Activated CD8-positive, alpha-beta T cell treated with anti-CD3 and anti-CD28 coated beads for 36 hours (primary cell): ENCODE data around the gene DLG2. TPM values are rescaled to one million over a fixed set of nuclear protein-coding genes. Genes with fewer than 3 reads are reported as not detected.

Source experiments
- ATAC-seq: fragments of 200-7000 bp; cut with Tn5 transposase; one replicate; pipeline ENCODE4 v1.10.0; 2021; ENCODE audit warnings: mild to moderate bottlenecking, moderate library complexity
- CTCF ChIA-PET: fragments of 350-600 bp; sonication (Branson Sonifier 250); formaldehyde crosslinking; loops from one replicate; lab custom pipeline; 2021; ENCODE audit warnings: antibody characterized with exemption; lab: Charles Lee
- POLR2A ChIA-PET: fragments of 350-600 bp; sonication (Branson Sonifier 250); formaldehyde crosslinking; loops from one replicate; lab custom pipeline; 2021; ENCODE audit warnings: antibody characterized with exemption; lab: Charles Lee
- DNase-seq: peaks from one replicate; pipeline ENCODE4 v3.0.0-alpha.2; 2020
- H3K27ac Mint-ChIP-seq: one replicate; pipeline ENCODE4 v1.8.0; 2021; ENCODE audit warnings: mild to moderate bottlenecking, mixed read lengths
- H3K27me3 Mint-ChIP-seq: one replicate; pipeline ENCODE4 v1.8.0; 2021; ENCODE audit warnings: mixed read lengths
- H3K36me3 Mint-ChIP-seq: one replicate; pipeline ENCODE4 v1.8.0; 2021; ENCODE audit warnings: low read depth, mixed read lengths
- H3K4me1 Mint-ChIP-seq: one replicate; pipeline ENCODE4 v1.8.0; 2021; ENCODE audit warnings: low read depth, mixed read lengths
- H3K4me3 Mint-ChIP-seq: one replicate; pipeline ENCODE4 v1.8.0; 2021; ENCODE audit warnings: mild to moderate bottlenecking, moderate library complexity, mixed read lengths
- H3K9me3 Mint-ChIP-seq: one replicate; pipeline ENCODE4 v1.8.0; 2021; ENCODE audit warnings: mixed read lengths
- CTCF ChIP-seq: fragments of 200-600 bp; IDR thresholded peaks from one replicate; pipeline ENCODE4 v1.8.0; 2022; ENCODE audit warnings: antibody characterized with exemption, mild to moderate bottlenecking
- intact Hi-C: fragments of 100-400 bp; cut with micrococcal nuclease; formaldehyde crosslinking; loops from one replicate; pipeline ENCODE4 v1.10.0; 2022
- total RNA-seq, 2 experiments: library from RNA; stranded (reverse); gene quantifications; one replicate each; pipeline ENCODE4 v1.2.3, GENCODE V29; 2021

The DLG2 gene
- total RNA-seq, 2 experiments from 2014 or later, result 2.2 to 2.6 TPM

GRCh38 chr11:84339796-84340195 lies 1287.3 kb downstream of the DLG2 start:
- CTCF ChIA-PET, result no interaction called here
- Mint-ChIP-seq H3K27ac (no peak overlapping the region), H3K4me1 (no peaks in the 10 kb centered on the region), H3K9me3 (peaks cover 14% of the 10 kb centered on the region), H3K4me3 (no peak overlapping the region), H3K27me3 (no peaks in the 10 kb centered on the region), H3K36me3 (no peaks in the 10 kb centered on the region)
- DNase-seq (no peak), ATAC-seq (no peak)
- TF ChIP-seq CTCF, result no peak
- intact Hi-C loops, result no loop called here
- POLR2A ChIA-PET, result no interaction called here

- Mint-ChIP-seq H3K27me3 (no peaks in the 10 kb centered on the region), H3K36me3 (no peaks in the 10 kb centered on the region), H3K27ac (no peak overlapping the region), H3K4me1 (no peaks in the 10 kb centered on the region), H3K4me3 (no peak overlapping the region), H3K9me3 (peaks cover 17% of the 10 kb centered on the region)
- POLR2A ChIA-PET, result no interaction called here
- TF ChIP-seq CTCF, result no peak
- intact Hi-C loops, result no loop called here
- no peak for ATAC-seq
- DNase-seq, result no peak
- CTCF ChIA-PET, result no interaction called here
Observed at GRCh38 chr11:84333221-84333620, 1293.9 kb downstream of the DLG2 start.

- intact Hi-C loops, result no loop called here
- Mint-ChIP-seq H3K27me3 (no peaks in the 10 kb centered on the region), H3K36me3 (no peaks in the 10 kb centered on the region), H3K4me1 (no peaks in the 10 kb centered on the region), H3K27ac (no peak overlapping the region), H3K9me3 (peaks cover 11% of the 10 kb centered on the region), H3K4me3 (no peak overlapping the region)
- DNase-seq, result no peak
- no peak for TF ChIP-seq CTCF
- CTCF ChIA-PET, result no interaction called here
- POLR2A ChIA-PET, result no interaction called here
- no peak for ATAC-seq
Observed at GRCh38 chr11:84322211-84322610, 1304.9 kb downstream of the DLG2 start.

GRCh38 chr11:84319863-84320262 lies 1307.3 kb downstream of the DLG2 start:
- Mint-ChIP-seq H3K27me3 (no peaks in the 10 kb centered on the region), H3K9me3 (peaks cover 11% of the 10 kb centered on the region), H3K4me1 (no peaks in the 10 kb centered on the region), H3K27ac (no peak overlapping the region), H3K4me3 (no peak overlapping the region), H3K36me3 (no peaks in the 10 kb centered on the region)
- CTCF ChIA-PET, result interaction anchor here (0.6 kb wide), 1 partner anchor 1743 kb away, joined by 3 read pairs; no protein-coding TSS in a partner anchor
- no peak for DNase-seq
- TF ChIP-seq CTCF, result no peak
- ATAC-seq, result no peak
- POLR2A ChIA-PET, result no interaction called here
- intact Hi-C loops, result no loop called here

- POLR2A ChIA-PET, result no interaction called here
- ATAC-seq (no peak), DNase-seq (no peak)
- H3K27me3 Mint-ChIP-seq, result no peaks in the 10 kb centered on the region
- peaks cover 4% of the 10 kb centered on the region for H3K9me3 Mint-ChIP-seq
- CTCF ChIA-PET, result no interaction called here
- intact Hi-C loops, result no loop called here
- no peak overlapping the region for H3K27ac Mint-ChIP-seq
- no peaks in the 10 kb centered on the region for H3K36me3 Mint-ChIP-seq
- H3K4me3 Mint-ChIP-seq, result no peak overlapping the region
- no peaks in the 10 kb centered on the region for H3K4me1 Mint-ChIP-seq
- no peak for TF ChIP-seq CTCF
Observed at GRCh38 chr11:84316866-84317555, 1310.1 kb downstream of the DLG2 start.
